GM19035 (cell line): ENCODE measurements around the gene ERFL.
"Not testable (repeated sequence)": the region's sequence is repeated elsewhere in the genome, so short reads cannot be mapped to it uniquely, and the experiment has no call there.

Source experiments
- ATAC-seq: cut with Tn5 transposase; IDR thresholded peaks from one replicate; pipeline ENCODE4 v1.9.1; 2021; ENCODE audit not compliant: unreplicated experiment

Gene ERFL

DNA sequence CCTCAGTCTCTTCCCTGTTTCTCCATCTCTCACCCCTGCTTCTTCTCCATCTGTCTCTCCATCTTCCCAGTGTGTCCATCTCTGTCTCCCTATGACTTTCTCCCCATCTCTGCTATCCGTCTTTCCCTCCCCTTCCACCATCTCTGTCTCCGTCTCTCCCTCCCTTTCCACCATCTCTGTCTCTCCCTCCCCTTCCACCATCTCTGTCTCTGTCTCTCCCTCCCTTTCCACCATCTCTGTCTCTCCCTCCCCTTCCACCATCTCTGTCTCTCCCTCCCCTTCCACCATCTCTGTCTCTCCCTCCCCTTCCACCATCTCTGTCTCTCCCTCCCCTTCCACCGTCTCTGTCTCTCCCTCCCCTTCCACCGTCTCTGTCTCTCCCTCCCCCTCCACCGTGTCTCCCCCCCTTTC is 13.8 kb downstream of the ERFL start:
- ATAC-seq = not testable (repeated sequence)

DNA sequence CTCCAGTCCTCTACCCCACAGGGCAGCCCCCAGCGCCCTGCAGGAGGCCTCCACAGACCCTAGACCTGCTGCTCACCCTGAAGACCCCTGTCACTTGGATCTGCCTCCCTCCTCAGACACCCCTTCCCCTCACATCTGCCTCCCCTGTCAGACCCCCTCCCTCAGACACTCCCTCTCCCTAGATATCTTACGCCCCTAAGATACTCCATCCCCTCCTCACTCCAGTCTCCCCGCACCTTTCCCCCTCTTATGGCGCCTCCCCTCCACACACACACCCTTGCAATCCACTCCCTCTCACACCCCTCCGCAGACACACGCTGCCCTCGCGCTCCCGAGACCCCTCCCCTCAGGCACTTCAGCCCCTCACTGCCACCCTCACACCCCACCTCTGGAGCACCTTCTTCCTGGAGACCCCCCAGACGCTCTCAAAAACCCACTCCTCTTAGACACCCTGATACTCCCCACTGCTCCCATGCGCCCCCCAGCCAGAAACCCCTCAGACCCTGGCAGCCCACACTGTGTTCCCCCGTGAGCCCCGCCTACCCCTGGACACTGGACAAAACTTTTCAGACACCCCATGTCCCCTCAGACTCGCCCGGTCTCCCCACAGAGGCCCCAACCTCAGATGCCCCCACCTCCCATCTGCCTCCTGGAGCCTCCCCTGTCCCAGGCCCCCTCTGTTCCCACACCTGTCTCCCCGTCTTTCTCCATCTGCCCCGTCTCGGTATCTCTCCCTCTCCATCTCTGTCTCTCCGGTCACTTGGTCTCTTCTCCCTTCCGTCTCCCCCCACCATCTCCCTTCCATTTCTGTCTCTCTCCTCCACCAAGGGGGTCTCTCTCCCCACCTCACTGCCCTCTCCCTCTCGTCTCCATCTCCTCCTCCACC is 14.5 kb downstream of the ERFL start:
- no peak for ATAC-seq

DNA sequence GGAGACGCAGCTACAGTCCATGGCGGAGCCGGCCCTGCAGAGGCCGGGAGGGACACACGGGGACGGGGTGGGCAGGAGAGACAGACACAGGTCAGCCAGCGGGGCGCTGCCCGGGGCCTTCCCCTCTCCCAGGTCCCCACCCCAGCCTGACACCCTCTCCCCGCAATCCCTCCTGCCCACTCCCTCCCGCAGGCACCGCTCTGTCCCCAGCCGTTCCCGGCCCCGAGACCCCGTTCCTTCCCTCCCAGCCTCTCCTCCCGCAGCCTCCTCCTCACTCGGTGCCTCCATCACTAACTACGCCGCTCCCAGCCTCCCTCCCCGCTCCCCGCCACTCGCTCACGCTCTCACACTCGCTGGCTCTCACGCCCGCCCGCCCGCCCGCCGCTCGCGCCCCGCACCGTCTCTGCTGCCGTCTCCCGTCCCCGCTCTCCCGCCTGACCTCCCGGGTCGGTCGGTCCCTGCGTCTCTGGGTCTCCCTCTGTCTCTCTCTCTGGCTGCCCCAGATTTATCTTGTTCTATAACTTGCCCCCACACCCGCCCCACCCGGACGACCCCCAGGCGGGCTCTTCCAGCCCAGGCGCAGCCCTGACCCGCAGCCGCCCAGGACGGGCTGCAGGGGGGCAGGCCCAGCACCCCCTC is 15.2 kb downstream of the ERFL start:
- ATAC-seq = no peak

DNA sequence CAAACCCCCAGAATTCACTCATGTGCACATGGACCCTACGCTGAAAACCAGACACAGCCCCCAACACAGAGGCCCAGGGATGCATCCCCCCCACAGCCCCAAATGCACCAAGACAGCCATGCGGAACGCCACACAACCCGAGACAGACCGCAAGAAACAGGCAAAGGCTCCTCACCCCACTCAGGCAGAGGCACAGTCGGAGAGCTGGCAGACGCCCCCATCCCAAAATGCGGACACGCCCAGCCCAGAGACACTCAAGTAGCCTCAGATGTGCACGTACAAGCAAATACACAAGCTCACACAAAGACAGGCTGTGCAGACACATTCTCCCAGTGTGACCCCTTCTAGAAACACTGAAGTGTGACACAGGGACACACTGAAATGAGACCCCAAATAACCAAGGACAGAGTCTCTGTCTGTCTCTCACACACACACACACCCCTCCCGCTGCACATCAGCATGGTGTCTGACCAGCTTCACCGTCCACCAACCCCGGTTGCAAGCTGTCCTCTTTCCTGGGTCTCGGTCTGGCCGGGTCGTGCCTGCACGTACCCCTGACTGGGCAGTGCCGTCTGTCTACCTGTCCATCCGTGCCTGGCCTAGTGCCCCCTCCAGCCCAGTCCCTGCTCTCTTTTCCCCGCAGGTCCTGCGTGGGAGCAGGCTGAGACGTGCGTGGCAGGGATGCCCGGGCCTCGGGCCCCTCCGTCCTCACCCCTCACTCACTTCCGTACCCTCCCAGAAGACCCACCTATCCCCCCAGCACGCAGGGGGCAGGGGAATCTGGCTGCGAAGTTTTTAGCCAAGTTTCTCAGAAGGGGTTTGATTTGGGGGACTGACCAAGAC is 16.1 kb downstream of the ERFL start:
- no peak for ATAC-seq

DNA sequence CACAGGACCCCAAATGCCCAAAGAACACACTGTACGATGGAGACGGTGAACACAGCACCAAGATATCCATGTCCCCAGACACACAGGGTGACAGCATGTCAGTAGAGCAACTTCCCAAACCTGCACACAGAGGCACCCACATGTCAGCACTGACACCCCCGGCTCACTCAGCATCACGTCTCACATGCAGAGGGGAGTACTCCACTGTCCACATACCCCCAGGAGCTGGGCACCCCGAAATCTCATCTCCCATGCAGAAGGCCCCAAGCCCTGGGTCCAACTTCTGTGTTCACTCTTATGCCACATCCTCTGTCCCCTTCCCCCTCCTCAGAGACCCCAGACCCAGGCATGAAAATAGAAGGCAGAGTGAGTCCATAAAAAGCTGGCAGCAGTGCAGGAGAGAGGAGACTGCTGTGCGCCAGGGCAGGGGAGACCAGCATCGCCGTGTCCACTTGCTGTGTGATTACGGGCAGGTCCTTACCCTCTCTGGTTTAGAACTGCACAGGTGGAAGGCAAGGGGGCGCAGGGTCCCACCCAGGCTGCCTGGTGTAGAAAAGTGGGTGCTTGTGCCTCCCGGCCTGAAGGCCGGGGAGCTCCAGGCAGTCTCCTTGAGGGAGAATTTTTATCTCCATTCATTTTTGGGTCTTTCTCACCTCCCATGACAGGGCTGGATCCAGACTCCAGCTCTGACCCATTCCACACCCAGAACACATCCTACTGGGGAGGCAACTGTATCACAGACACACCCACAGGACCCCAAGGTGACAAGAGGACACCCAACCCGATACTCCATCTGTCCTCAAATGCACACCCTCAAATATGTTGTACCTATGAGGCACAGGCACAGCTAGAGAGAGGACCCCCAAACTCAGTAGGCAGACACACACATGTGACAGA is 17.0 kb downstream of the ERFL start:
- no peak for ATAC-seq

DNA sequence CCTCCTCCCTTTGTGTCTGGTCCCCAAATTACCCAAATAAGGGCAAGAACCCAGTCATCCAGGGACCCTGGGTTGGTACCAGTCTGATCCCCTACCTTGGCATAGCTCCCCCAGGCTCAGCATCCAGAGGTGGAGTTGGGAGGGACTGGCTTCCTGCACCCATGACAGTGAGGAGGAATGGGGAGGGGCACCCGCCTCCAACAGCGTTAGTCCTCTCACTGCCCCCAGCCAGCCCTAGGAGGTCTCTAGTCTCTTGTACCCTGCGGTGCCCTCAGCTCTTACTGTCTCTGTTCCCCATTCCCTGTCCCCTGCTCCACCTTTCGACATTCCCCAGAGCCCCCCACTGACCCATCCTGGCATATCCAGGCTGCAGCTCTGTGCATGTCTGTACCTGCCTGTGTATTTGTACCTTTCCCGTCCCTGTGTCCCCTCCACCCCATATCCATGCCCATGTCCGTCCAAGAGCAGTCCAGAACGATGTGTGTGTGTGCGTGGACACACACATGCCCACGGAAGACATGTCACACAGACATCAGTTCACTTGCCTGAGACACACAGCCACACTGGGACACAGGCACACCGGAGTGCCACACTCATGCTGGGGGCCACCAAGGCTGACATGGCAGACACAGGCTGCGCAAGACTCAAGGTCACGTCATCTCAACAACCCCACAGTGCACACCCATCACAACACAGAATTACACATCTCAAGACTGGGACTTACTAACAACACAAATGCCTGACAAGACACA is 17.8 kb downstream of the ERFL start:
- ATAC-seq = no peak

DNA sequence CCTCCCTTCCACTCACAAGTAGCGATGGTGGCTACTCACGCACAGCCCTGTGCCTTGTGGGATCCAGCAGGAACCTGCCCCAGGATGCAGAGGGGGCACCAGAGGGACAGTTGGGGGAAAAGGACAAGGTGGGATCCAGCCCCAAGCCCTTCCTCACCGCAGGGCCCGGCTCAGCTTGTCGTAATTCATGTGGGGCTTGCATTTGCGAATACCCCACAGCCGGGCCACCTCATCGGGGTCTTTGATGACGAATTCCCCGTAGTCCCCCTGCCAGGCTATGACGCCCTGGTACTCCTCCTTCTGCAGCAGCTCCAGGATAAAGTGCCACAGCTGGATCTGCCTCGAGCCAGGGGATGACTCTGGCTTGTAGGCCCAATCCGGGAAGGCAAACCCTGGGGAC is 18.5 kb downstream of the ERFL start:
- no peak for ATAC-seq

DNA sequence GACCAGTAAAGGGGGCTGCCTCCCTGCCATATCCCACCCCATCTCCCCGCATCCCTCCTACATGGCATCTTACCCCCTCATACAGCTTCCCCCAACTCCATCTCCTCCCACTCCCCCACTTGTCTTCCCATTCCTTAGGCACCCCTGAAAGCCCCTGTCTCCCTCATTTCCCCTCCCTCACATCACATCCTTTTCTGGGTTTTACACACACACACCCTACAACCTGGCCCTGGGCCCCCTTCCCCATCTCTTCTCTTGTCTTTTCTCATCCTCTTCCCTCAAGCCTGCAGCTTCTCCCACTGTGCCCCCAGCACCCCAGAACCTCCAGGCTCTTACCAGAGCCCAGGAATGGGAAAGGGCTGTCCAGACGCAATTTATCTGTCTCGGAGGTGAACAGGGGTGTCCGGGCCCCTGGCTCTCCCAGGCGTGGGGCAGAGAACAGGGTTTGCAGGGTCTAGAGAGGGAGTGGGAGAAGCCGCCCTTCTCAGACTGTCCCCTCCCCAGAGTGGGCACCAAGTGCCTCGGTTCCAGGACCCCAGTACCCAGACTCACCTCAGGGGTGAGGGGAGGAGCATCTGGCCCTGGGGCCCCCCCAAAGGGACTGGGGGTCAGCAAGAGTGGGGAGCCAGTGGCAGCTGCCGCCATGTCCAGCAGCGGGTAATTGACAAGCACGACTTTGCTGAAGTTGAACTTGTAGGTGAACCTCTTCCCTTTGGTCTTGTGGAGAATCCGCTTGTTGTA is 19.4 kb downstream of the ERFL start:
- no peak for ATAC-seq

DNA sequence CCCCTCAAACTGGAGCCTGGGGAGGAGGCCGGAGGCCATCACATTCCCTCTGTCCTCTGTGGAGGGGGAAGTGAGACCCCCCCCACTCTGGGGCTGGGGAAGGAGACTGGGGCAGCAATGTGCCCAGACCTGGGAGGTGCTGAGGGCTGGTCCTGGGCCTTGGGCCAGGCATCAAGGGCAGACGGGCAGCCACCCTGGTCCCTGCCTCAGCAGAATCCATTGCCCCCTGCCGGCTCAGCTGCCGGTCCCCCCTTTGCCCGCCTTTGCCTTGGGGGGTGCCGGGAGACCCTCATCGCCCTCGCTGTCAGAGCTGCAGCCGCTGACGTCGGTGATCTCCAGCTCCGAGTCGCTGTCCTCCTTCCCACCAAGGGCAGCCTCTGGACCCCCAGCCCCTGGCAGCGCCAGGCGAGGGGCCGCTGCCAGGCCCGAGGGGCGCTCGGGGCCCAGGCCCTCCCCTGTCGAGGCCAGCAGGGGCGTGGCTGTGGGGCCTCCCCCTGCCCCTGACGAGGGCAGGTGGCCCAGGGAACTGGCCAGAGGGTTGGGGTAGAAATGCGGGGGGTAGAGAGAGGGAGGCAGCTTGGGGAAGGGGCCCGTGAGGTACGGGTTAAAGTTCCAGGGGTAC is 20.1 kb downstream of the ERFL start:
- no peak for ATAC-seq

DNA sequence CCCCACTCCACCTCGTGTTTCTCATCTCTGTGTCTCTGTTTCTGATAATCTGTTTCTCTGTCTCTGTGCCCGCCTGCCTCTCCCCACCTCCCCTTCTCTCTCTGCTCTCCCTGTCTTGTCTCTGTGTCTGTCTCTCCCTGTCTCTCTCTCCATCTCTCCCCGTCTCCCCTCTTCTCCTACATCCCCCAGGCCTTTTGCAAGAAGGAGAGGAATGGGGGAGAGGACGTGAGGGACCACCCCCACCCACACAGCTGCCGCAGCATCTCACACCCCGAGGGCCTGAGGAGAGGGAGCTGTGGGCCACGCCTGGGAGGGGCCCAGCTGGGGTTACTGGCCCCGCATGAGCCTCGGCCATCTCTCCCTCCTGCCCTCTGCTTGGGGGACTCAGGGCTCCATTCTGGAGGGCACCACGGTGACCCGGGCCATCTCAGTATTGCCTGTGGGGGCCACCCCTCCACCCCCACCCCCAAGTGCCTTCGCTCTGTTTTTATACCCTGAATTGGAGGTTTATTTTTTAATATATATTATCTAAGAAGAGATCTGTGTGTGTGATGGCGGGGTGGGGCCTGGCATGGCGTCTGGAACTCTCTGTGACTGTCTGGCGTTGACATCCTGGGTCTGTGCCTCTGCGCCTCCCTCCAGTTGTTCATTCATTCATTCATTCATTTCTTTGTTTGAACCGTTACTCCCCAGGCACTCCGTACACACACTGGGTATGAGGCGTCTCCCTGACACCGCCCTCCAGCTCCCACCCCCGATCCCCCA is 21.2 kb downstream of the ERFL start:
- no peak for ATAC-seq

DNA sequence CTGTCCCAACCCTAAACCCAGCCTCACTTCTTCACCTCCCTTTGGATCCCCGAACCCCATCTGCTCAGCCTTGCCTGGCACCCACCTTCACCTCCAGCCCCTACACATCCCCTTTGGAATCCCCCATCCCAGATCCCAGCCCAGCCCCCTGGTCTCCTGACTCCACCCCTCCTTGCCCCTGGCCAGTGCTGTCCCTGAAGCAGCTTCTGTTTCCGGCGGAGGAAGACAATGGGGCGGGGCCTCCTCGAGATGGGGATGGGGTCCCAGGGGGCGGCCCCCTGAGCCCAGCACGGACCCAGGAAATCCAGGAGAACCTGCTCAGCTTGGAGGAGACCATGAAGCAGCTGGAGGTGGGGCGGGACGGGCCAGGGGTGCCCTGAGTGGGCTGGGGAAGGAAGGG is 22.0 kb downstream of the ERFL start:
- ATAC-seq = no peak

DNA sequence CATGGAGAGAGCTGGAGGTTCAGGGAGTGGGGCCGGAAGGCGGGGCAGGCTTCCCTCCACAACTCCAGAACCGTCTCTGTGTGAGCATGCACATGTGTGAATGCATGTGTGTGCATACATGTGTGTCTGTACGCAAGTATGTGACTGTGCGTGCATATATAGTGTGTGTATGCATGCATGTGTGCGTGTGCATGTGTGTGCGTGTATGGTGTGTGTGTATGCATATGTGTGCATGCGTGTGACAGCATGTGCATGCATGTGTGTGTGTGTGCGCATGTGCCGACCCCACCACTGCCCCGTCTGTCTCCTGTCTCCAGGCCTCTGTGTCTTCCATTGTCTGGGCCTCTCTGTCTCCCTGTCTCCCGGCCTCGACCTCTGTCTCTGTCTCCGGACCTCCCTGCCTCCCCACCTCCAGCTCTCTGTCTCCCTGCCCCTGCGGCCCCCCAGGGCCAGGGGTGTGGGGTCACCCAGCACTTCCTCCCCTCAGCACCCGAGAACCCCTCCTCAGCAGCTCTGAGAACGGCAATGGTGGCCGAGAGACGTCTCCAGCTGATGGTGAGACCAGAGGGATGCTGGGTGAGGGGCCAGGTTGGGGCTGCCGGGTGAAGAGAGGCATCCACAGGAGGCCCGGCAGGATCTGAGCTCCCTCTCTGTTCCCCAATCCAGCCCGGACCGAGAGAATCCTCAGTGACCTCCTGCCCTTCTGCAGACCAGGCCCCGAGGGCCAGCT is 22.8 kb downstream of the ERFL start:
- no peak for ATAC-seq

DNA sequence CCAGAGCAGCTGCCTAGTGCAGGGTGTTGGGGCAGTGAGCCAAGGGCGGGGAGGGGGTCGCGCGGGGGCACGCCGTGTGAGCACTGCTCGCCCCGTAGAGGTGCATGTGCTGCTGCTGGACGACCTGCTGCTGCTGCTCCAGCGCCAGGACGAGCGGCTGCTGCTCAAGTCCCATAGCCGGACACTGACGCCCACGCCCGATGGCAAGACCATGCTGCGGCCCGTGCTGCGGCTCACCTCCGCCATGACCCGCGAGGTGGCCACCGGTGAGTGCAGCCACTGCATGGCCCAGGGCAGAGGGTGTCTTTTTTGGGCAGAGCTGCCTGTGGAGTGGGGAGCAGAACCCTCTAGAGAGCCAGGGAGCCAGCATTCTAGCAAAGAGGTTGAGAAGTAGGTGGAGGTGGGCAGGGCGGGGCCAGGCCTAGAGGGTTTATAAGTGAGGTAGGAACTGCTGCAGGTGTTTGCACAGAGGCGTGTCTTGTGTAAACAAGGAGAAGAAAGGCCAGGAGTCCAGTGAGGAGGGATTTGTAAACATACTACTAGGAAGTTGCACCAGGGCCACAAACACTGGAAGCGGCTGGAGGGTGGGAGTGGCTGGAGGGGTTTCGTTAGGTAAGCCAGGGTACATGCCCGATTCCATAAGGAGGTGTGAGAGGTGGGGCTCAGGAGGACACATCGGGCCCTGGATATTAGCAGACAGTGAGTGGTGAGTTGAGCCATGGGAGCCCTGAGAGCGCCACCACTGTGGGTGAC is 24.0 kb downstream of the ERFL start:
- no peak for ATAC-seq

DNA sequence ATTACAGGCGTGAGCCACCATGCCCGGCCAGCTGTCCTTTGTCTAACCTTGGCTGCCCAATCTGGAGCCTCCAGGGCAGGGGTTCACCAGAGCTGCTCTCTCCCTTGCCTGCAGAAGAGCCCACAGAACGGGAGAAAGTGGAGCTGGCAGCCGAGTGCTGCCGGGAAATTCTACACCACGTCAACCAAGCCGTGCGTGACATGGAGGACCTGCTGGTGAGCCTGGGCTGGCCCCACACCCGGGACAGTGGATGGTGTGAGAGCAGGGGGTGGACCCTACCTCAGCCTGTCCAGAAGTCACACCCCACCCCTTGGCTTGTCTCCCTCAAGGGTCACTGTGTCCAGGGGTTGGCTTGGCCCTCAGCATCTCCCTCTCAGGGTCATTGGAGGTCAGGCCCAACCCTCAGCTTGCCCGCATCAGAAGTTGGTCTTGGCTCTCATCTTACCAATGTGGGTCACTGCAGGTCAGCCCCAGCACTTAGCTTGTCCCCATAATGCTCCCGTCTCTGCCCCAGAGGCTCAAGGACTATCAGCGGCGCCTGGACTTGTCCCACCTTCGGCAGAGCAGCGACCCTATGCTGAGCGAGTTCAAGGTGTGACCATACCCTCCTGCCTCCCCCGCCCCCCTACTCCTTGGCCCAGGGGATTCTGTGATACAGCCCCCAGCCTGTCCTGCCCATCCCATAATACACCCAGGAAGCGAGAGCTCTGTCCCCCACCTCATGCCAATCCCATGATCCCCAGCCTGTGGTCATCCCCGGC is 24.9 kb downstream of the ERFL start:
- ATAC-seq = no peak

DNA sequence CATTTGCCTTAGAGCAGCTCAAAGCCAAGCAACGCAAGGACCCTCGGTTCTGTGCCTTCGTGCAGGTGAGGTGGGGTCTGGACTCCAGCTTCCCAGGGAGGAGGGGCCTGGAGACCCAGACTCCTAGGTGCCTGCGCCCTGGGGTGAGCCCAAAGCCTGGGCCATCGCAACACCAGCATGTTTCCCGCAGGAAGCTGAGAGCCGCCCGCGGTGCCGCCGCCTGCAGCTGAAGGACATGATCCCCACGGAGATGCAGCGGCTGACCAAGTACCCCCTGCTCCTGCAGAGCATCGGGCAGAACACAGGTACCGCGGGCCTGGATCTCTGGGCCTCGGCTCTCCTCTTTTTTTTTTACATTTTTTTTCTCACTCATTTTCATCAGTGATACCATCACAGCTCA is 25.7 kb downstream of the ERFL start:
- ATAC-seq = no peak
